GM12865 (cell line): ENCODE measurements around the gene ARF1.

Experiments used
- DNase-seq: peaks from one replicate; pipeline ENCODE4 v3.0.0; 2010; ENCODE audit warnings: low read depth
- H3K4me3 ChIP-seq: 2 replicates; pipeline ENCODE4 v1.5.1; 2011; ENCODE audit warnings: mild to moderate bottlenecking, low read depth, low read length, control low read depth
- CTCF ChIP-seq: IDR thresholded peaks from 2 replicates; pipeline ENCODE4 v1.5.1; 2011; ENCODE audit warnings: low read length, control low read depth, low read depth, inconsistent platforms; ENCODE audit not compliant: insufficient read depth; ENCODE audit errors: missing control alignments

Gene ARF1

GRCh38 chr1:228061411-228062084 lies 21.0 kb upstream of the ARF1 start:
- DNase-seq: no peak
- no peak overlapping the region for H3K4me3 ChIP-seq
- TF ChIP-seq CTCF: no peak

DNA sequence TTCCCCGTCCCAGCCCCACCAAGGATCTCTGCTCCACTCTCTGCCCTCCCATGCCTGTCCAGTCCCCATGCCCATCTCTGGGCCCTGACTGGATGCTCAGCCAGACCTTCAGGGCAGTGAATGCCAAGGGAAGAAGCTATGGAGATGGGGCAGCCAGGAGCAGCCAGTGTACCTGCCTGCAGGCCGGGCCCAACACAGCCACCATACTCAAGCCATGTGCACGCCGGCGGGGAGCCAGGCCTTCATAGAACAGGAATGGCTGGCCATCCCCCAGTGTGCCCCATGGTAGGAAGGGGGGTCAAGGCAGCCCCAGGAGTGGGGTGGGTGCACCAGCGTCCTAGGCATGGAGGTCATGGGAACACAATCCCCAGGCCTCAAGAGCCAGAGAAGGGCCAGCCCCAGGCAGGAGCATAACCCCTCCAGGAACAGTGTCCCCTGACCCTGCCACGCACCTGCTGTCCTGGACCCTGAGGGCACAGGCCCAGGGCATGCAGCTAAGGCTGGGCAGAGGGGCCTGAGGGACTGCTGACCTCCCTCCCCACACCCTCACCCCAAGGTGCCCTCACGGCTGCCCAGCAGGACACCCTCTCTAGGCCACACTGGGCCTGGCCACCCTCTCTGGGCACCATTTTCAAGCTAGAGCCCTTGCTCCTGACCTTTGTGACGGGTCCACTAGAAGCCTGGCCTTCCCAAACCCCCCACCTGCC lies 20.3 kb upstream of the ARF1 start:
- DNase-seq: no peak
- TF ChIP-seq CTCF: no peak
- H3K4me3 ChIP-seq: no peak overlapping the region

- no peak for TF ChIP-seq CTCF
- no peak for DNase-seq
- no peak overlapping the region for H3K4me3 ChIP-seq
These were observed 19.7 kb upstream of the ARF1 start for GRCh38 chr1:228062812-228063211.

DNA sequence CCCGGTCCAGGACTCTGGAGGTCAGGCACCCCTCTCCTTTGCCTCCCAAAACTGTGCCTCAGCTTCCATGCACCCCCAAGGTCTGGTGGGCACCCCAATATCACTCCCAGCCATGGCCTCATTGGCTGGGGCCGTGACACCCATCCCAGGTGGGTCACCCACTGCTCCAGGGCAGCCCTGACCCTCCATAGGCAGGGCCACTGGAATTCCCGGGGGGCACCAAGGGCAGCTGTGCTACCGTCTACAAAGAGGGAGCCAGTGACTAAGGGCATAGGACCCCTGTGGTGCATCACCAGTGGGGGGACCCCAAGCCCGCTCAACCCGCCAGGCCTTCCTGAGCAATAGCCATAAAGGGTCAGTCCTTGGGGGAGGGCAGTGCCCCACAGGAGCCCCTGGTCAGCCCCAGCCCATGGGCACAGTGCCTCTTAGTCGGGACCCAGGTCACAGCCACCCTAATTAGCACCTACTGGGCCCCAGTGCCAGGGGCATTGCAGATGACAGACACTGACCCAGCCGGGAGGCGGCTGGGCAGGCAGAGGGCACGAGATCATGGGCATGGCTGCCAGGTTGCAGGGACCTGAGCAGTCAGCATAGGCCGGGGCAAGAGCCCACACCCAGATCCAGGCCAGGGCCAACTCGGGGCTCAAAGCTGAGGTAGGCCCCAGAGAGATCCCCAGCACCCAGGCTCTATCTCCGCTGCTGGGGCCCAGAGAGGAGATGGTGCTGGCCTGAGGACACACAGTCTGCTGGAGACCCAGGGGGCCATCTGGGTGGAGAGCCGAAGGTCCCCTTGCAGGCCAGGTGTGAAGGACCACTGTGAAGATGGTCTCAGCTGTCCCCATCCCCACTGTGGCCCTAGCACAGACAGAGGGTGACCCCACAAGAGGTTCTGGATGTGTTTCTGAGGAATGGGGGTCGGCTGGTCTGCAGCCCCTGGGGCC lies 19.0 kb upstream of the ARF1 start:
- no peak for DNase-seq
- no peak for TF ChIP-seq CTCF
- H3K4me3 ChIP-seq: no peak overlapping the region

DNA sequence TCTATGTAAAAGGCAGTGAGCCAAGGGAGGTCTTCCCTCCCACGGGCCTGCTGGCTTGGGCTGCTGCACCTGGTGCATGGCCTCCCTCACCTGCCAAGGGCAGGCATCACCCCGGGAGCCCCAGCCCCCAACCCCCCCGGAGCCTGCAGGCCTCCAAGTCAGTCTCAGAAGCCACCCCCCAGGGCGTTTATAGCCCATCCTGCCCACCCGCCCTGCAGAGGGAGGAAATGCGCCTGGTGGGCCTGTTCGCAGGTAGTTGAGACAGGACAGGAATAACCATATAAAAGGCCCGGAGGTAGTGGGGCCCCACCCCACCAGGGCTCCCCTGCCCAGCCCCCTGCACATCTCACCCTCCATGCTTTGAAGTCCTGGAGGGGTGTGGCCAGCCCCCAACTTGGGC lies 18.2 kb upstream of the ARF1 start:
- no peak for DNase-seq
- H3K4me3 ChIP-seq: no peak overlapping the region
- no peak for TF ChIP-seq CTCF

DNA sequence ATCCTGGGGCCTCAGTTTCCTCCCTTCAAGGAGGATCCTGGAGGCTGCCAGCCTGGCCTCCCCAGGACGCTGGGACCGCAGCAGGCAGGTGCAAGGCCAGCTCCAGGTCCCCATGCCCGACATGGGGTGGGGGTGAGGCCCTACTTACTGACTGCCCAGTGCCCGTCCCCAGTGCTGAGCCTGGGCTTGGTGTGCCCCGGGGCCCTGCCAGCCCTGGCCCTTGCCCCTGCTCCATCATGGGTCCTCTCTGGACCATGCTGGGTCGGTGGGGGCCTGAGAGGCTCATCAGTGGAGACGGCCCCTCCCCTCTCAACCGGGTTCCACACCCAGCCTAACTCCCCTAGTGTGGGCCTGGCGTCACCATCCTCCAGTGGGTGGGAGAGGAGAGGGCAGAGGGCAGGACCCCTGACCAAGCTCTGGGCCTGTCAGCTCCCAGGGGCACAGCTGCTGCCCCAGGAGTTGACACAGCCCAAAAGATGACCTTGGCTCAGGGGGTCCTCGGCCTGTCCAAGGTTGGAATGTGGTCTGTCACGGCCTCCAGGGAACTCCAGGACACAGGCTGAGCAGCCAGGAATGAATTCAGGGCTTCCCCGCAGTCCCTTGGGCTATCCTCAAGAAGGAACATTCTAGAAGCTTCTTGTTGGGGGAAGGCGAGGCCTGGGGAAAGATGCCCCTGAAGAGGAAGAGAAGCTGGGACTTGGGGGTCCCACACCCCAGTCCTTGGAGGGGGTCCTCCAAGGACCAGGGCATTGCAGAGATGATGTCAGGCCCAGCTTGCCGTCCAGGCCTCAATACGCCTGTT lies 17.6 kb upstream of the ARF1 start:
- H3K4me3 ChIP-seq: no peak overlapping the region
- TF ChIP-seq CTCF: no peak
- no peak for DNase-seq
